BJ (cell line): Measurements from ENCODE around the gene TAF4B. TPM values are rescaled to one million over a fixed set of nuclear protein-coding genes. Genes with fewer than 3 reads are reported as not detected.
A peak's percentile ranks its signal among the peaks of the same experiment; 100 is the strongest.
"Not testable (repeated sequence)": the region's sequence is repeated elsewhere in the genome, so short reads cannot be mapped to it uniquely, and the experiment has no call there.

Experiments
- CTCF ChIA-PET: fragments of 350-600 bp; formaldehyde crosslinking; extraction: SDS; loops from one replicate; lab custom pipeline; 2021; ENCODE audit warnings: antibody characterized with exemption, inconsistent platforms; lab: Yijun Ruan, JAX
- POLR2A ChIA-PET: fragments of 300-600 bp; sonication (Branson Sonifier 250); formaldehyde crosslinking; extraction: SDS; loops from one replicate; lab custom pipeline; 2021; ENCODE audit warnings: antibody characterized with exemption; lab: Charles Lee
- DNase-seq: peaks from one replicate; pipeline ENCODE4 v3.0.0-alpha.2; 2011; ENCODE audit warnings: low read depth
- H3K27me3 ChIP-seq: 2 replicates; pipeline ENCODE4 v1.6.0; 2011; ENCODE audit warnings: low read length; ENCODE audit not compliant: control insufficient read depth, insufficient read depth
- H3K36me3 ChIP-seq: 2 replicates; pipeline ENCODE4 v1.5.1; 2011; ENCODE audit warnings: low read length; ENCODE audit not compliant: control insufficient read depth, insufficient read depth
- H3K4me3 ChIP-seq: 2 replicates; pipeline ENCODE4 v1.5.1; 2011; ENCODE audit warnings: low read depth, mild to moderate bottlenecking, control low read depth, low read length
- polyA plus RNA-seq: library from polyadenylated mRNA; depleted of rRNA; stranded (reverse); fragments of >200 nt; gene quantifications from 2 replicates; pipeline ENCODE4 v1.2.3, GENCODE V29; 2011
- TF ChIP-seq, protein P1 (sequence below): IDR thresholded peaks from 2 replicates; pipeline ENCODE4 v1.5.1; 2011; ENCODE audit warnings: low read depth, mild to moderate bottlenecking, control low read depth, inconsistent platforms, low read length, moderate library complexity; ENCODE audit not compliant: insufficient read depth

Gene TAF4B
- polyA plus RNA-seq, 1 experiment, result 1.1 TPM

DNA sequence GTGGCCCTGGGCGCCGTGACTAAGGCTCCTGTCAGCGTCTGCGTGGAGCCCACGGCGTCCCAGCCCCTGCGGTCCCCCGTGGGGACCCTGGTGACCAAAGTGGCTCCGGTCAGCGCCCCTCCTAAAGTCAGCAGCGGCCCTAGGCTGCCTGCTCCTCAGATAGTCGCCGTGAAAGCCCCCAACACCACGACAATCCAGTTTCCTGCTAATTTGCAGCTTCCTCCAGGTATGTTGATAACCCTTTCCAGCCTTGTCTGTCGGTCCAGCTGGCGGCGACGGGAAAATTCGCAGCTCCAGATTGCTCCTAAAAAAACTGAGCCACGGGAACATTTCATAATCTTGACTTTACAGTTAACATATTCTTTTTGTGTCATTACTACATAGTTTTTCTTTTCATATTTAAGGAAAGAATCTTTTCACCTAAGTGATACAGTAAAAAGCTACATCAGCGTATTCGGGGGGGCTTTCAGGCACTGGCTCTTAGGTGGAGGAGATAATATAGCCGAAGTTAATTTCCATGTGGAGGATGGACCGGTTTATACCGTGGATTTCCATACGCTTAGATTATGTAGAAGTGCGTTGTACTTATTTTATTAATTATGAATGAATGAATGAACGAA lies 916 bp downstream of the TAF4B start:
- TF ChIP-seq, protein P1, sequence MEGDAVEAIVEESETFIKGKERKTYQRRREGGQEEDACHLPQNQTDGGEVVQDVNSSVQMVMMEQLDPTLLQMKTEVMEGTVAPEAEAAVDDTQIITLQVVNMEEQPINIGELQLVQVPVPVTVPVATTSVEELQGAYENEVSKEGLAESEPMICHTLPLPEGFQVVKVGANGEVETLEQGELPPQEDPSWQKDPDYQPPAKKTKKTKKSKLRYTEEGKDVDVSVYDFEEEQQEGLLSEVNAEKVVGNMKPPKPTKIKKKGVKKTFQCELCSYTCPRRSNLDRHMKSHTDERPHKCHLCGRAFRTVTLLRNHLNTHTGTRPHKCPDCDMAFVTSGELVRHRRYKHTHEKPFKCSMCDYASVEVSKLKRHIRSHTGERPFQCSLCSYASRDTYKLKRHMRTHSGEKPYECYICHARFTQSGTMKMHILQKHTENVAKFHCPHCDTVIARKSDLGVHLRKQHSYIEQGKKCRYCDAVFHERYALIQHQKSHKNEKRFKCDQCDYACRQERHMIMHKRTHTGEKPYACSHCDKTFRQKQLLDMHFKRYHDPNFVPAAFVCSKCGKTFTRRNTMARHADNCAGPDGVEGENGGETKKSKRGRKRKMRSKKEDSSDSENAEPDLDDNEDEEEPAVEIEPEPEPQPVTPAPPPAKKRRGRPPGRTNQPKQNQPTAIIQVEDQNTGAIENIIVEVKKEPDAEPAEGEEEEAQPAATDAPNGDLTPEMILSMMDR, result no peak
- CTCF ChIA-PET, result interaction anchor here (0.6 kb wide), 1 partner anchor 475 kb away, joined by 3 read pairs; no protein-coding TSS in a partner anchor
- POLR2A ChIA-PET, result no interaction called here
- DNase-seq, result no peak
- Histone ChIP-seq H3K4me3 (peak overlapping the region; percentile 92), H3K36me3 (no peaks in the 10 kb centered on the region), H3K27me3 (no peaks in the 10 kb centered on the region)

DNA sequence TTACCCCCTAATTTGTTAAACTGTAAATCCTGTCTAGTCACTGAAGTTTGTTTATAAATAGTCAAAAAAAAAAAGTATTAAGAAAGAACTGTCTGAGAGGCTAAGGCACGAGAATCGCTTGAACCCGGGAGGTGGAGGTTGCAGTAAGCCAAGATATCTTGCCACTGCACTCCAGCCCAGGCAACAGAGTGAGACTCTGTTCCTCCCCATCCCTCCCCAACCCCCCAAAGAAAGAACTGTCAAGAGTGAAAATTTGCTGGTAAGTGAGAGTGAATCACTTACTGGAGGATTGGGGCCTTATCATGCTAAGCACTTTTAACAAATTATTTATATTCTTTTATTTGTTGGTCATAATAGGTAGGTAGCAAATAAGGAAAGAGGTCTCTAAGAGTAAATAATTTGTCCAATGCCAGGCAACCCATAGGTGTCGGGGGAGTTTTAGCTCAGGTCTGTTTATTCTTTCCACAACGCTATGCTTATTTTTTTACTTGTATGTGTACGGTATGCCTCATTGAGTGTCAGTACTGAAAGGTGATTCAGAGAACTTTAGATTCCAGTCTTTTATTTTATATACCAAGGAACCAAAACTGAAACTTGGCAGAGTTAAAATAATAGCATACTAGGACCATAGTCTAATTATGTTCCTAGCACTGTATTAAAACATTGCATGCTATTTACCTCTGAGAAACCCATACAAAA lies 2.5 kb downstream of the TAF4B start:
- ChIA-PET POLR2A (no interaction called here), CTCF (no interaction called here)
- no peaks in the 10 kb centered on the region for H3K36me3 ChIP-seq
- no peak for DNase-seq
- TF ChIP-seq, protein P1, result no peak
- no peak overlapping the region for H3K4me3 ChIP-seq
- H3K27me3 ChIP-seq, result no peaks in the 10 kb centered on the region

DNA sequence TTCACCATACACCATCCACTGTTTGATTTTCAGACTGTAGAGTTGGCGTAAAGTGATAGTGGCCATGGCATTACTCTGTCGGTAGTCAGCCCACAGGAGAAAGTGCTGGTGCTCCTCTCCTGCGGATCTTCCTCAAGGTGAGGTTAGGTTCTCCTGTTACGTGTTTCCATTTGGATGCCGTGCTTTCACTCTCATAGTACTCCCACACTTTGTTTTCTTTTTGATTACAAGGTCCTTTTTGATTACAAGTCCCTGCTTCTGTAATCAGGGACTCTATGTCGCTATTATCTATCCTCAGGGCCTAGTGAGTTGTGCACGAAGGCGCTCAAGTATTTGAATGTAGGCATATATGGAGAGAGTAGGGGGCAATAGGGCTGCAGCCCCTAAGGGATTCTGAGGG lies 4.3 kb downstream of the TAF4B start:
- CTCF ChIA-PET, result interaction anchor here (0.6 kb wide), 1 partner anchor 94 kb away, joined by 3 read pairs; no protein-coding TSS in a partner anchor

DNA sequence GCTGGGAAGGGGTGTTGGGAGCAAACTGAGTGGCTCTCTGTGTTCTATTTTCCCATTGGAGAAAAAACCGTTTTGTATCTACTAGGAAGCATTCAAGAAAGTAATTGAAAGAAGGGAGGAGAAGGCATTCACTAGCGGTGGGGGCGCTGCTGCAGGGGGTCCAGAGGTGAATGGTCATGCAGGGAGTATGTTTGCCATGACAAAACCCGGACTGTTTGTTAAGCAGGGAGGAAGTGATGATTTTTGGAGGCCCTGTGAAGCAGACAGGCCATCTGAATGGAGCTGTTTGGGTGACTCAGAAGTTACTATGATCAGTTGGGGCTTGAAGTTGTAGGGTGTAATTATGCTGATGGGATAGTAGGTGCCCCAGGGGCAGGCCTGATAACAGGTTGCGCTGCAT lies 7.0 kb downstream of the TAF4B start:
- ChIA-PET POLR2A (no interaction called here), CTCF (no interaction called here)
- Histone ChIP-seq H3K4me3 (no peak overlapping the region), H3K27me3 (no peaks in the 10 kb centered on the region), H3K36me3 (no peaks in the 10 kb centered on the region)
- no peak for DNase-seq
- TF ChIP-seq, protein P1, result no peak

More for the DNA sequence above, 4.3 kb downstream of the TAF4B start:
- POLR2A ChIA-PET, result no interaction called here
- Histone ChIP-seq H3K36me3 (no peaks in the 10 kb centered on the region), H3K27me3 (no peaks in the 10 kb centered on the region), H3K4me3 (no peak overlapping the region)
- TF ChIP-seq, protein P1, result no peak
- DNase-seq, result no peak

DNA sequence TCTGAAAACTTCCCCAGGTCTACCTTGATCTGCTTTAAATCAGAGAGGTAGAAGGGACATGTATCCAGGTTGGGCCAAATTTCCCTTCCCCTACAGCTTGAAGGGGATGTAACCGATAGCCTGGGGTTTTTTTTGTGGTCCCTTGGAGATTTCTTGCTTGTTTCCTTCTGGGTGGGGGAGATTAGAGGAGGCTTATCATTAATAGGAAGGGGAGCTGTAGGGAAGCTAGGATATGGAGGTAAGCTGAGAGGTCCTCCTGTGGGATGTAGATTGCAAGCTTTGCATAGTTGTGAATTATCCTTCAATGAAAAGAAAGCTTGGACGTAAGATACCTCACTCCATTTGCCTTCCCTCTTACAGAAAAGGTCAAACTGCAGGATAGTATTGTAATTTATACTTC lies 11.1 kb downstream of the TAF4B start:
- POLR2A ChIA-PET, H3K36me3 ChIP-seq, H3K4me3 ChIP-seq, CTCF ChIA-PET, DNase-seq, H3K27me3 ChIP-seq: not testable (repeated sequence)

DNA sequence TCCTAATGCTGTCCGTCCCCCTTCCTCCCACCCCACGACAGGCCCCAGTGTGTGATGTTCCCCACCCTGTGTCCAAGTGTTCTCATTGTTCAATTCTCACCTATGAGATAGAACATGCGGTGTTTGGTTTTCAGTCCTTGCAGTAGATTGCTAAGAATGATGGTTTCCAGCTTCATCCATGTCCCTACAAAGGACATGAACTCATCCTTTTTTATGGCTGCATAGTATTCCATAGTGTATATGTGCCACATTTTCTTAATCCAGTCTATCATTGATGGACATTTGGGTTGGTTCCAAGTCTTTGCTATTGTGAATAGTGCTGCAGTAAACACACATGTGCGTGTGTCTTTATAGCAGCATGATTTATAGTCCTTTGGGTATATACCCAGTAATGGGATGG lies 12.5 kb downstream of the TAF4B start:
- H3K4me3 ChIP-seq, H3K27me3 ChIP-seq, H3K36me3 ChIP-seq, CTCF ChIA-PET, DNase-seq, POLR2A ChIA-PET: not testable (repeated sequence)

DNA sequence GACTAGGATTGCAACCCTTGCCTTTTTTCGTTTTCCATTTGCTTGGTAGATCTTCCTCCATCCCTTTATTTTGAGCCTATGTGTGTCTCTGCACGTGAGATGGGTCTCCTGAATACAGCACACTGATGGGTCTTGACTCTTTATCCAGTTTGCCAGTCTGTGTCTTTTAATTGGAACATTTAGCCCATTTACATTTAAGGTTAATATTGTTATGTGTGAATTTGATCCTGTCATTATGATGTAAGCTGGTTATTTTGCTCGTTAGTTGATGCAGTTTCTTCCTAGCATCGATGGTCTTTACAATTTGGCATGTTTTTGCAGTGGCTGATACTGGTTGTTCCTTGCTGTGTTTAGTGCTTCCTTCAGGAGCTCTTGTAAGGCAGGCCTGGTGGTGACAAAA lies 16.1 kb downstream of the TAF4B start:
- H3K36me3 ChIP-seq, H3K27me3 ChIP-seq, H3K4me3 ChIP-seq, DNase-seq, CTCF ChIA-PET, POLR2A ChIA-PET: not testable (repeated sequence)

DNA sequence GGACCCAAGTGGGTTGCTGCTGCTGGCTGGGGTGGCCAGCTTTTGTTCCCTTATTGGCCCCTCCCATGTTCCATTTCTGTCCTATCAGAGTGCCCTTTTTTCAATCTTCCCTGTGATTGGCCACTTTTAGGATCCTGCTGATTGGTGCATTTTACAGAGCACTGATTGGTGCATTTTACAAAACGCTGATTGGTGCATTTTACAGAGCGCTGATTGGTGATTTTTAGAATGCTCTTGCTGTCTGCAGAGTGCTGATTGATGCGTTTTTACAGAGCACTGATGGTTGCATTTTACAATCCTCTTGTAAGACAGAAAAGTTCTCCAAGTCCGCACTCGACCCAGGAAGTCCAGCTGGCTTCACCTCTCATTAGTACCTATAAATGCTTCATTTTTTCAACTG lies 19.2 kb downstream of the TAF4B start:
- H3K4me3 ChIP-seq, H3K27me3 ChIP-seq, CTCF ChIA-PET, POLR2A ChIA-PET, H3K36me3 ChIP-seq, DNase-seq: not testable (repeated sequence)
